Adrenal gland (tissue), 12 donors: ENCODE results near the gene SNAP23. TPM values are rescaled to one million over a fixed set of nuclear protein-coding genes. Genes with fewer than 3 reads are reported as not detected.
"Not testable (repeated sequence)": the region's sequence is repeated elsewhere in the genome, so short reads cannot be mapped to it uniquely, and the experiment has no call there.

ENCODE experiments used
- DNase-seq, 7 donors: peaks; one replicate each; pipeline ENCODE4 v3.0.0-alpha.2; 2019 to 2020
- H3K27ac ChIP-seq, 5 donors: fragments of 200-600 bp; sonication (generic) in 4 of 5; 1 replicate in 3 of 5; 2 replicates in 2 of 5; pipeline versions ENCODE4 v1.5.1 to v1.8.0; 2016 to 2020; ENCODE audit warnings: mild to moderate bottlenecking in 1 of 5
- H3K27me3 ChIP-seq: fragments of 200-600 bp; 2 replicates; pipeline ENCODE4 v1.8.0; 2021
- H3K36me3 ChIP-seq, 2 donors: fragments of 200-600 bp; replicated peaks in 1 of 2; 1 replicate in 1 of 2; 2 replicates in 1 of 2; pipeline versions ENCODE4 v1.5.1 to v1.8.0; 2018 to 2022
- H3K4me1 ChIP-seq, 2 donors: fragments of 200-600 bp; replicated peaks in 1 of 2; 1 replicate in 1 of 2; 2 replicates in 1 of 2; pipeline versions ENCODE4 v1.5.1 to v1.8.0; 2018 to 2021
- H3K4me3 ChIP-seq, 4 donors: fragments of 200-600 bp; sonication (generic) in 3 of 4; one replicate each; pipeline ENCODE4 v1.5.1; 2016 to 2018
- H3K9me3 ChIP-seq, 3 donors: fragments of 200-600 bp; sonication (generic) in 1 of 3; replicated peaks in 1 of 3; 1 replicate in 2 of 3; 2 replicates in 1 of 3; pipeline versions ENCODE4 v1.5.1 to v1.8.0; 2016 to 2021
- CTCF ChIP-seq, 6 experiments: fragments of 450-650 bp in 4 of 6; fragments of 200-600 bp in 2 of 6; sonication (generic) in 1 of 6; IDR thresholded peaks; 1 replicate in 5 of 6; 2 replicates in 1 of 6; pipeline versions ENCODE4 v1.5.1 to v1.8.0; 2016 to 2021; ENCODE audit warnings: antibody characterized with exemption in 6 of 6, mild to moderate bottlenecking in 2 of 6, moderate library complexity in 1 of 6
- POLR2A ChIP-seq, 2 donors: fragments of 450-650 bp; IDR thresholded peaks; one replicate each; pipeline ENCODE4 v1.6.1; 2017; ENCODE audit warnings: antibody characterized with exemption in 2 of 2, mild to moderate bottlenecking in 2 of 2, moderate library complexity in 1 of 2
- WGBS, 4 donors: extraction: QIAGEN DNeasy Blood & Tissue Kit in 2 of 4; methylation state at CpG; one replicate each; pipeline versions ENCODE4 v1.1.5 to v1.1.7; 2013 to 2017; 5-methylcytosine and 5-hydroxymethylcytosine counted together
- intact Hi-C, 2 donors: fragments of 100-400 bp; cut with DNase I; formaldehyde crosslinking; loops; one replicate each; pipeline versions ENCODE4 v1.14.1 to v1.15.0; 2022 to 2023
- polyA plus RNA-seq, 3 donors: library from polyadenylated mRNA; stranded (reverse); fragments of 200-250 nt in 2 of 3; fragments of 350-450 nt in 1 of 3; fragmentation: Illumina TruSeq in 1 of 3; extraction: RNeasy Lipid Tissue Mini Kit (QIAGEN cat#74804) in 1 of 3; gene quantifications; one replicate each; pipeline ENCODE4 v1.2.3, GENCODE V29; 2013 to 2014
- total RNA-seq, 9 donors: library from RNA; depleted of rRNA in 4 of 9; stranded (reverse); fragments of >200 nt in 4 of 9; fragments of 120-200 nt in 1 of 9; fragmentation: NEBNext Ultra II Directional in 1 of 9; extraction: Animal tissue kit (Norgen Biotek cat#: 25700) in 1 of 9; gene quantifications; one replicate each; pipeline versions ENCODE4 v1.1.0 to v1.2.4, GENCODE V29; 2013 to 2023
- donor health status: healthy with polysubstance abuse.
- donor health status: Bipolar disorder and iron deficiency.
- donor health status: DM: yes; HTN: yes; CAD: no.
- donor health status: DM: no; HTN: no; CAD: no.
- donor health status: DM: no; HTN: no; CAD: no.
- donor health status: DM: yes; HTN: yes; CAD: no.

Gene SNAP23
- total and polyA plus RNA-seq, 12 donors = 44.7 to 88.2 (median 60.1) TPM

- Histone ChIP-seq H3K27ac (peak overlapping the region; percentile 67 to 94 (median 85)), H3K27me3 (no peaks in the 10 kb centered on the region), H3K4me3 (peak overlapping the region; percentile 83 to 100 (median 88)), H3K36me3 (peaks cover 0 to 12% of the 10 kb centered on the region in 2 donors), H3K4me1 (peaks cover 6 to 44% of the 10 kb centered on the region in 2 donors), H3K9me3 (no peaks in the 10 kb centered on the region)
- TF ChIP-seq CTCF (IDR thresholded peaks at IDR 0.05) (peak in 1 of 6 experiments; percentile 8), POLR2A (IDR thresholded peaks at IDR 0.05) (no peak)
- 0 to 1% (median 1%) methylated on average over 15 of the region's 15 CpGs for WGBS, 4 donors
- peak in 2 of 7 donors; percentile 18 to 23 for DNase-seq
- intact Hi-C loops = loop anchor here in 1 of 2 donors (10.0 kb wide), 1 partner anchor 106 kb away; no protein-coding TSS in a partner anchor
These were observed 53.6 kb downstream of the SNAP23 start for GRCh38 chr15:42549032-42549491.

GRCh38 chr15:42549741-42550392 is 54.4 kb downstream of the SNAP23 start:
- intact Hi-C loops = loop anchor here in 1 of 2 donors (10.0 kb wide), 2 partner anchors 55 to 105 kb away; partner anchors contain the start of genes SNAP23 and ZNF106
- Histone ChIP-seq H3K27me3 (no peaks in the 10 kb centered on the region), H3K9me3 (no peaks in the 10 kb centered on the region), H3K27ac (peak overlapping the region in 2 of 5 donors; percentile 92 to 94), H3K4me3 (peak overlapping the region in 1 of 4 donors; percentile 92), H3K4me1 (peaks cover 6 to 43% of the 10 kb centered on the region in 2 donors), H3K36me3 (peaks cover 0 to 4% of the 10 kb centered on the region in 2 donors)
- WGBS, 4 donors = 59 to 68% (median 65%) methylated on average over 12 of the region's 12 CpGs
- TF ChIP-seq POLR2A (IDR thresholded peaks at IDR 0.05) = no peak
- TF ChIP-seq CTCF (IDR thresholded peaks at IDR 0.05) = no peak
- DNase-seq = peak in 2 of 7 donors; percentile 25 to 33

GRCh38 chr15:42553554-42553953 is 58.1 kb downstream of the SNAP23 start:
- peaks cover 0 to 14% of the 10 kb centered on the region in 2 donors for H3K4me1 ChIP-seq
- no peak for DNase-seq
- H3K4me3 ChIP-seq = no peak overlapping the region
- TF ChIP-seq CTCF (IDR thresholded peaks at IDR 0.05) (no peak), POLR2A (IDR thresholded peaks at IDR 0.05) (no peak)
- peaks cover 0 to 1% of the 10 kb centered on the region in 2 donors for H3K36me3 ChIP-seq
- intact Hi-C loops = loop anchor here in 1 of 2 donors (10.0 kb wide), 1 partner anchor 59 kb away; the partner anchor contains the start of genes SNAP23 and ZNF106
- WGBS, 4 donors = 93 to 97% (median 96%) methylated on average over 1 of the region's 1 CpG
- no peak overlapping the region for H3K27ac ChIP-seq
- no peaks in the 10 kb centered on the region for H3K9me3 ChIP-seq
- H3K27me3 ChIP-seq = no peaks in the 10 kb centered on the region

DNA sequence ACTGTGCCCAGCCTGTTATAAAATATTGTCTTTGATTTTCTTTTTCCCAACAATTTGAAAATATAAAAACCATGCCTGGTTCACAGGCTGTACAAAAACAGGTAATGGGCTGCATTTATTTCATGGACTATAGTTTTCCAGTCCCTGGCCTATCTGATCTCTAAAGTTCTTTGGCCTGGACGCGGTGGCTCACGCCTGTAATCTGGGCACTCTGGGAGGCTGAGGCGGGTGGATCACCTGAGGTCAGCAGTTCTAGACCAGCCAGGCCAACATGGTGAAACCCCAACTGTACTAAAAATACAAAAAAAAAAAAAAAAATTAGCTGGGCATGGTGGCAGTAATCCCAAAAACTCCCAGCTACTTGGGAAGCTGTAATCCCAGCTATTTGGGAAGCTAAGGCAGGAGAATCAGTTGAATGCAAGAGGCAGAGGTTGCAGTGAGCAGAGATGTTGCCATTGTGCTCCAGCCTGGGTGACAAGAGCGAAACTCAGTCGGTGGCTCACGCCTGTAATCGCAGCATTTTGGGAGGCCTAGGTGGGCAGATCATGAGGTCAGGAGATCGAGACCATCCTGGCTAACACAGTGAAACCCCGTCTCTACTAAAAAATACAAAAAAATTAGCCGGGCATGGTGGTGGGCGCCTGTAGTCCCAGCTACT is 61.2 kb downstream of the SNAP23 start:
- DNase-seq = peak in 4 of 7 donors; percentile 23 to 70 (median 40)
- H3K36me3 ChIP-seq = peaks cover 0 to 29% of the 10 kb centered on the region in 2 donors
- not testable (repeated sequence) for H3K27me3 ChIP-seq, H3K4me3 ChIP-seq, H3K9me3 ChIP-seq, H3K27ac ChIP-seq, H3K4me1 ChIP-seq
- intact Hi-C loops = loop anchor here in 1 of 2 donors (10.0 kb wide), 1 partner anchor 62 kb away; the partner anchor contains the start of genes SNAP23 and ZNF106
- WGBS, 4 donors = 89 to 94% (median 91%) methylated on average over 10 to 12 of the region's 12 CpGs
